Activated T-helper 9 cell treated with anti-CD3 and anti-CD28 coated beads, Interleukin-2, amount 50 U/mL, for 16 hours (primary cell): ENCODE results near the gene TIGIT.

Source experiments
- DNase-seq: peaks from one replicate; pipeline ENCODE4 v3.0.0-alpha.2; 2020; ENCODE audit warnings: low read depth

The TIGIT gene

DNA sequence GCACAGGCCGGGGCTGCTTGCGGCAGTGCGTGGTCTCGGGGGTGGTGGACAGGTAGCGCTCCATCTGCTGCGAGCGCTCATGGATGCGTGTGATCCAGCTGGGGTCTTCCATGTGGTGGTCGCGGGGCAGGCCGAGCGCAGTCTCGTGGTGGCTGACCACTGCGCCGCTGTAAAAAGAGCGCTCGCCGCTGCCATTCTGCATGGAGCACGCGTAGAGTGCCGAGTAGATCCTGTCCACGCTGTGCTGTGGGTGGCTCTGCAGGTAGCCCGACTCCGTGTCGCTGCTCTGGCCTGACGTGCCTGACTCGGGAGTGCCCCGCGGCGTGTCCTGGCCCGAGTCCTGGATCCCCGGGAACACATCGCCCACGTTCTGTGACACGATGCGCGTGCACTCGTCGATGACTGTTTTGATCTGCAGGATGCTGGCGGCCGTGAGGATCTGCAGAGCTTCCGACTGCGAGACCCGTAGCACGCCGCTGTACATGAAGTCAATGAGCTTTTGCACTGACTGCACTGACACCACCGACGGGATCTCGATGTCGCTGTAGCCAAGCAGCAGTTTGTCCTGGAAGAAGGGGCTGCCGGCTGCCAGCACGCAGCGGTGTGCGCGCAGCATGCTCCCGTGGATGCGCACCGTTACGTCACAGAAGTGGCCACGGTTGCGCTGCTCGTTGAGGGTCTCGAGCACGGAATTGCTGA is 57.4 kb downstream of the TIGIT start:
- DNase-seq: no peak

DNA sequence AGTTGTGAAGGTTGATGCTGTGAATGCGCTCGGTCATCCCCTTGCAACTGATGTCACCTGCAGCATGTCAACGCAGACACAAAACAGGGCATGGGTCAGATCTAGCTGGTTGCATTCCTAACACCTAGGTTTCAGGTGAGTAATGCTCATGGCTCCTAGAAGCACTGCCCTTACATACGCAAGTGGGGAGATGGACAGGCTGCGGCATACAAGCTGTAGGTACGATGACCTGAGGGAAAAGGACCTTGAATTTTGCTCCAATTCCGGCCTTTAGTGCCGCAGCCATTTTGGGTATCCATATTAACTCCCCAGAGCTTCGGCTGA is 58.0 kb downstream of the TIGIT start:
- DNase-seq: no peak

DNA sequence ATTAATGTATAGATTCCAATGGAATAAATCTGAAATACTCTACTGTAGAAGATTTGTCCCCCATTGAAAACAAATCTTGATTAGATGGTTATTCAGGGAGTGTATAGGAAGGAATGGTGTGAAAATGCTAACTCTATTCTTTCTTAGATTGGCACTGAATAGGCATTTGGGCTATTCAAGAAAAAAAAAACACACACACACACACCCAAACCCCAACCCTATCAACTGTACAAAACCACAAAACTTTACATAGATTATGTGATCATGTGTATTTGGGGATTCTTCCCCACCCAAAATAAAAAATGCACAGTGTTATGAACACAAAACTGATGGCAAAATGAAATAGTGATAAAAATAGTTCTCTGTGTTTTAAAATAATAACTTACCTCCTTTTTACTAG is 61.8 kb downstream of the TIGIT start:
- DNase-seq: no peak

DNA sequence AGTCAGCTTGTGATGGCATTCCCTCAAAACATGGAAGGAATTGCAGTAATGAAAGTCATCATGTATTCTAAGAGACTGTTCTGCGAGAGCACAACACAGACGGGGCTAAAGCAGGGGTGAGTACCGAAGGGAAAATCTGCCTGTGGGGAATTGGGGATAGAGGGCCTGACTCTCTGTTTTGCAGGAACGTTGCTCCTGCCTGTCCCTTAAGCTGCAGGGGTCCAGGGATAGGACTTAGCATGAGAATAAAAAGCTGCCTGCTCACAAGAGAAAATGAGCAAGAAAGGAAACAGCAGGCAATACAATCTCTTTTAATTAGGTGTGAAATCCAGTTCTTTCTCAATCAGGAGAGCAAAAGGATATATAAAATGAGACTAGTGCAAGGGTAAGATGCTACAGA is 62.2 kb downstream of the TIGIT start:
- DNase-seq: no peak

DNA sequence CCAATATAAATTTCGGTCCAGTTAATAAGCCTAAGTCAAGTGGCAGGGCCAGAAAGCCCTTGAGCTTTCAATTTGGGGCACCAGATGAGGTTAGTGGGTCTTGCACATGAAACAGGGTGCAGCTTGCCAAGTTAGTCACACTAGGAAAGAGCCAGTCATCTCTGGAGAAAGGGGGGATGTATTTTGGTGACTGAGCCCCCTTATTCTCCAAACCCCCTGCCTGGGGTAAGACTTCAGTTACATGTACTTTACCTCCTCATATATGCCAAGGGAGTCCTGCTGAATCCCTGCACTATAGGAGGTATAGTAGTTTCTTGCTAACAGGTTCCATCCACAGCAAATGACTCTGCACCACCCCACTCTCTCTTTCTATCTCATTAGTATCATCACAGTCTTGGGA is 62.7 kb downstream of the TIGIT start:
- no peak for DNase-seq
